Ascending aorta (tissue), 2 donors: Measurements from ENCODE around the gene CRYBA1. TPM values are rescaled to one million over a fixed set of nuclear protein-coding genes. Genes with fewer than 3 reads are reported as not detected.
A peak's percentile ranks its signal among the peaks of the same experiment; 100 is the strongest.
"Not testable (repeated sequence)": the region's sequence is repeated elsewhere in the genome, so short reads cannot be mapped to it uniquely, and the experiment has no call there.

Experiments used
- DNase-seq, 2 donors: peaks; one replicate each; pipeline ENCODE4 v3.0.0-alpha.2; 2019; ENCODE audit warnings: low spot score in 2 of 2
- H3K27ac ChIP-seq, 2 donors: fragments of 200-600 bp; sonication (generic); one replicate each; pipeline ENCODE4 v1.5.1; 2016 to 2017; ENCODE audit warnings: mild to moderate bottlenecking in 1 of 2
- H3K27me3 ChIP-seq: fragments of 200-600 bp; sonication (generic); one replicate; pipeline ENCODE4 v1.5.1; 2017
- H3K36me3 ChIP-seq, 2 donors: fragments of 200-600 bp; sonication (generic); one replicate each; pipeline ENCODE4 v1.5.1; 2016
- H3K4me1 ChIP-seq, 2 donors: fragments of 200-600 bp; sonication (generic); one replicate each; pipeline ENCODE4 v1.5.1; 2016 to 2017; ENCODE audit warnings: mild to moderate bottlenecking in 1 of 2
- H3K4me3 ChIP-seq, 2 donors: fragments of 200-600 bp; sonication (generic); one replicate each; pipeline ENCODE4 v1.5.1; 2016 to 2017; ENCODE audit warnings: mild to moderate bottlenecking in 1 of 2
- H3K9me3 ChIP-seq, 2 donors: fragments of 200-600 bp; sonication (generic); one replicate each; pipeline ENCODE4 v1.5.1; 2016
- intact Hi-C: fragments of 100-400 bp; cut with DNase I; formaldehyde crosslinking; loops from one replicate; pipeline ENCODE4 v1.15.1; 2023
- total RNA-seq: library from RNA; depleted of rRNA; stranded (reverse); fragments of >200 nt; gene quantifications from one replicate; pipeline ENCODE4 v1.1.0, GENCODE V29; 2016
- TF ChIP-seq, protein P1 (sequence below), 3 experiments: fragments of 200-600 bp in 2 of 3; fragments of 450-650 bp in 1 of 3; sonication (generic) in 2 of 3; IDR thresholded peaks; one replicate each; pipeline ENCODE4 v1.5.1; 2016 to 2019; ENCODE audit warnings: antibody characterized with exemption in 3 of 3, mild to moderate bottlenecking in 1 of 3, moderate library complexity in 1 of 3

CRYBA1 gene
- total RNA-seq, 1 donor from 2014 or later = not detected

DNA sequence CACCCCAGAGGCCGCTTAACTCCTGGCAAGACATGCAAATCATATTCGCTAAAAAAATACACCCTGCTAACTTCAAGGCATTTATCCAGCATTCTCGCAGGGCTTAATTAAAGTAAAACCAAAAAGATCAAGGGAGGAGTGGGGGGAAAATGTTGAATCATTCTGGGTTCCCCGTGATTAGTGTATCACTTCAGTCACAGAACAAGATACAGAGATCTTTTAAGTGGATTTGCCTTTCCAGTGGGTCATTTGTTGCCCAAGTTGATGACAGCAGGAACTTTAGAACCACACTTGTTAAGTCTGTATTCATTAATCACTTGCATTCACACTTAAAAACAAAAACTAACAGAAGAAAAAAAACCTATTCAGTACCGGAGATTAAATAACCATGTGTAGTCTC, 17.3 kb downstream of the CRYBA1 start:
- no peak for DNase-seq
- TF ChIP-seq, protein P1, sequence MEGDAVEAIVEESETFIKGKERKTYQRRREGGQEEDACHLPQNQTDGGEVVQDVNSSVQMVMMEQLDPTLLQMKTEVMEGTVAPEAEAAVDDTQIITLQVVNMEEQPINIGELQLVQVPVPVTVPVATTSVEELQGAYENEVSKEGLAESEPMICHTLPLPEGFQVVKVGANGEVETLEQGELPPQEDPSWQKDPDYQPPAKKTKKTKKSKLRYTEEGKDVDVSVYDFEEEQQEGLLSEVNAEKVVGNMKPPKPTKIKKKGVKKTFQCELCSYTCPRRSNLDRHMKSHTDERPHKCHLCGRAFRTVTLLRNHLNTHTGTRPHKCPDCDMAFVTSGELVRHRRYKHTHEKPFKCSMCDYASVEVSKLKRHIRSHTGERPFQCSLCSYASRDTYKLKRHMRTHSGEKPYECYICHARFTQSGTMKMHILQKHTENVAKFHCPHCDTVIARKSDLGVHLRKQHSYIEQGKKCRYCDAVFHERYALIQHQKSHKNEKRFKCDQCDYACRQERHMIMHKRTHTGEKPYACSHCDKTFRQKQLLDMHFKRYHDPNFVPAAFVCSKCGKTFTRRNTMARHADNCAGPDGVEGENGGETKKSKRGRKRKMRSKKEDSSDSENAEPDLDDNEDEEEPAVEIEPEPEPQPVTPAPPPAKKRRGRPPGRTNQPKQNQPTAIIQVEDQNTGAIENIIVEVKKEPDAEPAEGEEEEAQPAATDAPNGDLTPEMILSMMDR (IDR thresholded peaks at IDR 0.05) = no peak
- no peaks in the 10 kb centered on the region for H3K27me3 ChIP-seq
- intact Hi-C loops = no loop called here
- H3K36me3 ChIP-seq = peaks cover 41 to 69% of the 10 kb centered on the region in 2 donors
- no peak overlapping the region for H3K27ac ChIP-seq
- H3K9me3 ChIP-seq = no peaks in the 10 kb centered on the region
- H3K4me1 ChIP-seq = no peaks in the 10 kb centered on the region
- H3K4me3 ChIP-seq = no peak overlapping the region

DNA sequence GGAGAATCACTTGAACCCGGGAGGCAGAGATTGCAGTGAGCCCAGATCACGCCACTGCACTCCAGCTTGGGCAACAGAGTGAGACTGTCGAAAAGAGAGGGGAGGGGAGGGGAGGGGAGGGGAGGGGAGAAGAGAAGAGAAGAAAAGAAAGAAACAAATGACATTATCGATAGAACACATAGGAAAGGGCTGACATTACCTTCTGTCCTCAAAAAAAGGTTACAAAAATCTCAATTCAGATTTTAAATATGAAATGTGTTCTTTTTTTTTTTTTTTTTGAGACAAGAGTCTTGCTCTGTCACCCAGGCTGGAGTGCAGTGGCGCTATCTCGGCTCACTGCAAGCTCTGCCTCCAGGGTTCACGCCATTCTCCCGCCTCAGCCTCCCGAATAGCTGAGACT, 25.3 kb downstream of the CRYBA1 start:
- H3K27me3 ChIP-seq, DNase-seq, intact Hi-C loops, H3K27ac ChIP-seq, H3K9me3 ChIP-seq, H3K4me3 ChIP-seq: not testable (repeated sequence)
- H3K4me1 ChIP-seq = peaks cover 0 to 16% of the 10 kb centered on the region in 2 donors
- peaks cover 23 to 40% of the 10 kb centered on the region in 2 donors for H3K36me3 ChIP-seq

DNA sequence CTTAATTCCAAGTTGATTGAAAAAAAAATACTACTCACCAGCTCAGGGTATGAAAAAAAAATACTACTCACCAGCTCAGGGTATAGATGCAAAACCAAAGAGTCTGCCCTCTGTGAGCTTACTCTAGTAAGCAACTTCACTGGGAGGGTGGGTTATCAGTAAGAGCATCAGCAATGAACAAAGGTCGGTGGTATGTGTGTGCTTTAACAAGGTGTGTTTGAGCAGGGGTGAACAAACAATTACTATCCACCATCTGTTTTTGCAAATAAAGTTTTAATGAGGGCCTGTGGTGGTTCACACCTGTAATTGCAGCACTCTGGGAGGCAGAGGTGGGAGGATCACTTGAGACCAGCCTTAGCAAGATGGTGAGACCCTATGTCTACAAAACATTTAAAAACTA, 27.3 kb downstream of the CRYBA1 start:
- H3K36me3 ChIP-seq = peaks cover 21 to 41% of the 10 kb centered on the region in 2 donors
- DNase-seq = no peak
- no peaks in the 10 kb centered on the region for H3K9me3 ChIP-seq
- no peaks in the 10 kb centered on the region for H3K27me3 ChIP-seq
- TF ChIP-seq, protein P1 (IDR thresholded peaks at IDR 0.05) = no peak
- intact Hi-C loops = no loop called here
- no peak overlapping the region for H3K27ac ChIP-seq
- H3K4me3 ChIP-seq = no peak overlapping the region
- H3K4me1 ChIP-seq = peaks cover 0 to 26% of the 10 kb centered on the region in 2 donors

DNA sequence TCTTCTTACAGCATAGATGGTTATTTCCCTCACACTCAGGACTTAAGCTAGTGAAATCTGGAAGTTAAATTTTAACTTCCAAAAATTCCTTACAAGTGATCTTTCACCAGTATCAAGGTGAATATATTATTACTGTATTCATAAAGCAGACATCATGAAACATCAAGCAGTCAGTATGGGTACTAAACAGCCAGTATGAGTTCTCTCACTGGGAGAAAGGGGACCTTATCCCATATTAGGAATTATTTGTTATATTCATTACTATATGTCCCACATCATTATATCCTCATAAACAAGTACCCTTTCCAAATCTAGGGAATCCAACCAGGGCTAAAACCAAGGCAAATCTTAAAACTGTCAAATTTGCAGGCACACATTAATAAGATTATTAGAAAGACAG, 32.0 kb downstream of the CRYBA1 start:
- Histone ChIP-seq H3K27me3 (no peaks in the 10 kb centered on the region), H3K4me1 (peaks cover 11 to 41% of the 10 kb centered on the region in 2 donors), H3K27ac (no peak overlapping the region), H3K4me3 (no peak overlapping the region), H3K36me3 (peaks cover 27 to 60% of the 10 kb centered on the region in 2 donors), H3K9me3 (no peaks in the 10 kb centered on the region)
- intact Hi-C loops = no loop called here
- DNase-seq = no peak
- TF ChIP-seq, protein P1 (IDR thresholded peaks at IDR 0.05) = no peak

DNA sequence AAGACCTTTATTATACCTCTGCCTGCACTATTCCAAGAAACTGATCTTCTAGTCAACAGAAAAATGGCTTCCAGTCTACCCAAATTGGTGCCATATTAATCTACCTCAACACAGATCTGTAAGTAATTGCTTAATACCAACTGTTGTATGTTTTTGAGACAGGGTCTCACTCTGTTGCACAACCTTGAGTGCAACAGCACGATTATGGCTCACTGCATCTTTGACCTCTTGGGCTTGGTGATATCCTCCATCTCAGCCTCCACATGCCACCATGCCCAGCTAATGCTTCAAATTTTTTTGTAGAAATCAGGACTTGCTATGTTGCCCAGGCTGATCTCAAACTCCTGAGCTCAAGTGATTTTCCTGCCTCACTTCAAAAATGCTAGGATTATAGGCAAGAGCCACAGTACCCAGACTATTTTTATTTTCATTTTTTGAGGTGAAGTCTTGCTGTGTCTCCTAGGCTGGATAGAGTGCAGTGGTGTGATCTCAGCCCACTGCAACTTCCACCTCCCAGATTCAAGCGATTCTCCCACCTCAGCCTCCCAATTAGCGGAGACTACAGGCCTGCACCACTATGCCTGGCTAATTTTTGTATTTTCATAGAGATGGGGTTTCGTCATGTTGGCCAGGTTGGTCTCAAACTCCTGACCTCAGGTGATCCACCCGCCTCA, 32.9 kb downstream of the CRYBA1 start:
- H3K4me1 ChIP-seq = peaks cover 11 to 43% of the 10 kb centered on the region in 2 donors
- intact Hi-C loops = no loop called here
- DNase-seq = no peak
- peaks cover 20 to 61% of the 10 kb centered on the region in 2 donors for H3K36me3 ChIP-seq
- H3K27me3 ChIP-seq = no peaks in the 10 kb centered on the region
- no peak overlapping the region for H3K4me3 ChIP-seq
- TF ChIP-seq, protein P1 (IDR thresholded peaks at IDR 0.05) = no peak
- no peaks in the 10 kb centered on the region for H3K9me3 ChIP-seq
- no peak overlapping the region for H3K27ac ChIP-seq

DNA sequence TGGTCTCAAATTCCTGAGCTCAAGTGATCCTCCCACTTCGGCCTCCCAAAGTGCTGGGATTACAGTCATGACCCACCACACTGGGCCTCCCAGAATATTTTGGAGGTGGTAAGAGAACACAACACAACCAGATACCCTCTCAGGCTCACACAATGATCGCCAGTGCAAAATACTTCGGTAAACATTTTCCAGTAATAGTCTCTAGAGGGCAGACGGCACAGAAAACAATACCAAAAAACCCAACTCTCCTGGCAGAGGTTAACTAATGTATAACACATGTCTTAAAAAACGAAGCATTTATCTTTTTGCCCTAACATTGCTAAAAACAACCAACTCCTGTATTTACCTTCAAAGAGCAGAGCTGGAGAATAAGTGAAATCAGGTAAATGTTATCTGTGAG, 36.8 kb downstream of the CRYBA1 start:
- H3K27me3 ChIP-seq = no peaks in the 10 kb centered on the region
- H3K4me3 ChIP-seq = peak overlapping the region in 1 of 2 donors; percentile 23
- H3K4me1 ChIP-seq = peaks cover 11 to 46% of the 10 kb centered on the region in 2 donors
- intact Hi-C loops = no loop called here
- no peak overlapping the region for H3K27ac ChIP-seq
- H3K36me3 ChIP-seq = peaks cover 35 to 88% of the 10 kb centered on the region in 2 donors
- no peaks in the 10 kb centered on the region for H3K9me3 ChIP-seq
- no peak for DNase-seq
- TF ChIP-seq, protein P1 (IDR thresholded peaks at IDR 0.05) = peak in 1 of 3 experiments; percentile 6
